ENCODE results near the gene NFYA.

DNA sequence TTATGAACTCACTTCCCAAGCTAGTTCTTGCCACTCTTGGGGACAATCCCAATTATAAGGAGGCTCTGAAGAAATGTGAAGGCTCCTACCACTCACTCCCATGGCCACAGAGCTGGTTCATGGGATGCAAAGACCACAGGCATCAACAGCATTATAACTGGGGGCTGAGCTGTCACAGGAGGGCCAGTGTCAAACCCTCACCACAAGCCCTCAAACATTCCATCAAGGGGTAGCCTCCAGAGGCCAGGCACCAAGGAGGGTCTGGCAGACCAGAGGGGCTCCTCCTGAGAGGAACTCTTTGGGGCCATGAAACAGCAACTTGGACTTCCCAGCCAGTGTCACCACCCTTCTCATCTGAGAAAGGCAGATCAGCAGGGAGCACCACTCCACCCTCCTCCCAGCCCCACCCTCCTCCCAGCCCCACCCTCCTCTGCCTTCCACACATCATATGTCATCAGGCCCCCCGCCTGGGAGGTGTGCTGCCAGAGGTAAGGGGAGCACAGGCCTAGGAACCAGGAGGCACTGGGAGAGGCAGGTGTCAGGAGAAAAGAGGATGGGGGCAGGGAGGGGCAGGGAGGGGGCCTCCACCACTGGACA, 31.7 kb upstream of the NFYA start:
- TF ChIP-seq, protein P1, sequence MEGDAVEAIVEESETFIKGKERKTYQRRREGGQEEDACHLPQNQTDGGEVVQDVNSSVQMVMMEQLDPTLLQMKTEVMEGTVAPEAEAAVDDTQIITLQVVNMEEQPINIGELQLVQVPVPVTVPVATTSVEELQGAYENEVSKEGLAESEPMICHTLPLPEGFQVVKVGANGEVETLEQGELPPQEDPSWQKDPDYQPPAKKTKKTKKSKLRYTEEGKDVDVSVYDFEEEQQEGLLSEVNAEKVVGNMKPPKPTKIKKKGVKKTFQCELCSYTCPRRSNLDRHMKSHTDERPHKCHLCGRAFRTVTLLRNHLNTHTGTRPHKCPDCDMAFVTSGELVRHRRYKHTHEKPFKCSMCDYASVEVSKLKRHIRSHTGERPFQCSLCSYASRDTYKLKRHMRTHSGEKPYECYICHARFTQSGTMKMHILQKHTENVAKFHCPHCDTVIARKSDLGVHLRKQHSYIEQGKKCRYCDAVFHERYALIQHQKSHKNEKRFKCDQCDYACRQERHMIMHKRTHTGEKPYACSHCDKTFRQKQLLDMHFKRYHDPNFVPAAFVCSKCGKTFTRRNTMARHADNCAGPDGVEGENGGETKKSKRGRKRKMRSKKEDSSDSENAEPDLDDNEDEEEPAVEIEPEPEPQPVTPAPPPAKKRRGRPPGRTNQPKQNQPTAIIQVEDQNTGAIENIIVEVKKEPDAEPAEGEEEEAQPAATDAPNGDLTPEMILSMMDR (IDR thresholded peaks at IDR 0.05): no peak
- TF ChIP-seq POLR2A (IDR thresholded peaks at IDR 0.05): no peak

Data from uterus (tissue), 2 donors.